NCI-H460 (cell line): ENCODE results near the gene RPH3AL. TPM values are rescaled to one million over a fixed set of nuclear protein-coding genes. Genes with fewer than 3 reads are reported as not detected.

Source experiments
- DNase-seq: peaks from one replicate; pipeline ENCODE4 v3.0.0-alpha.2; 2016; ENCODE audit warnings: low read depth; ENCODE audit errors: extremely low read depth
- total RNA-seq: library from RNA; depleted of rRNA; stranded (reverse); fragments of >200 nt; shearing (Covaris generic); gene quantifications from 2 replicates; pipeline ENCODE4 v1.2.3, GENCODE V29; 2014

RPH3AL gene
- total RNA-seq, 1 experiment from 2014 or later = 34.8 TPM

GRCh38 chr17:266219-266618 is 86.4 kb downstream of the RPH3AL start:
- no peak for DNase-seq

DNA sequence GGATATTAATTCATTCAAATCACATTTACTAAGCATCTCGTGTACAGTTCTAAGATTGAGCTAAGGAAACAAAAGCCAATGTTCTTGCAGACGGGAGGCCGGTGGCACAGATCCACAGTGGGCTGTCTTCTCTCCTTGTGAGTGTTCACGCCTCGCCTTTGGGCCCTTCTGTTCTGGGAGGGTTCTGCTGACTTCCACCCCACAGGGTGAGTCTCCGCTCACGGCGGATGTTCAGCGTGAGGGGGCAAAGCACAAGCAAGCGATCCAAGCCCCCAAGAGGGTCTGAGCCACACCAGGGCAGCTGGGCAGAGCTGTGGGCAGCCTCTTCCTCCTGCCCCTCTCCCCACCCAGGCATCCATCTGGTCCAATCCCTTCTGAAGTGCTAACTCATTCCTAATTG is 86.9 kb downstream of the RPH3AL start:
- DNase-seq = no peak

- DNase-seq = no peak
Measured at GRCh38 chr17:263773-264172, 88.8 kb downstream of the RPH3AL start.

- no peak for DNase-seq
Measured at GRCh38 chr17:263271-263670, 89.3 kb downstream of the RPH3AL start.

- no peak for DNase-seq
Measured at GRCh38 chr17:261635-262034, 91.0 kb downstream of the RPH3AL start.

- no peak for DNase-seq
Measured at GRCh38 chr17:260944-261343, 91.7 kb downstream of the RPH3AL start.

GRCh38 chr17:260031-260791 is 92.4 kb downstream of the RPH3AL start:
- no peak for DNase-seq

GRCh38 chr17:259341-259976 is 93.1 kb downstream of the RPH3AL start:
- no peak for DNase-seq

DNA sequence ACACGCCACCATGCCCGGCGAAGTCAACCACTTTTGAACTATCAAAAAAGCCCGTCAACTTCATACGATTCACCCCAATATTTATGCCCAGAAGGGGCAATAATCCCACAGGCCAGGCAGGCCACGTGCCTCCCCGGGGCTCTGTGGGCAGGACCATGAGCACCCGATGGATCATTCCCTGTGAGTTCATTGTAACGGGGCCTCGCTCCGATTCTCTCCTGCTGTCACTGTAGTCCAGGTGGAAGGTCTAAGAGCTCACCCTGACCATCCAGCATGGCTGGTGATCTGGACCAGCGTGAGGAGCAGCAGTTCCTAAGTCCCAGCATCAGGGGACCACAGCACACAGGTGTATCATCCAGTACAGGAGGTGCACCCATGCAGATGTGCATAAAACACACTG is 93.7 kb downstream of the RPH3AL start:
- DNase-seq = no peak

GRCh38 chr17:258045-258734 is 94.4 kb downstream of the RPH3AL start:
- DNase-seq = no peak

DNA sequence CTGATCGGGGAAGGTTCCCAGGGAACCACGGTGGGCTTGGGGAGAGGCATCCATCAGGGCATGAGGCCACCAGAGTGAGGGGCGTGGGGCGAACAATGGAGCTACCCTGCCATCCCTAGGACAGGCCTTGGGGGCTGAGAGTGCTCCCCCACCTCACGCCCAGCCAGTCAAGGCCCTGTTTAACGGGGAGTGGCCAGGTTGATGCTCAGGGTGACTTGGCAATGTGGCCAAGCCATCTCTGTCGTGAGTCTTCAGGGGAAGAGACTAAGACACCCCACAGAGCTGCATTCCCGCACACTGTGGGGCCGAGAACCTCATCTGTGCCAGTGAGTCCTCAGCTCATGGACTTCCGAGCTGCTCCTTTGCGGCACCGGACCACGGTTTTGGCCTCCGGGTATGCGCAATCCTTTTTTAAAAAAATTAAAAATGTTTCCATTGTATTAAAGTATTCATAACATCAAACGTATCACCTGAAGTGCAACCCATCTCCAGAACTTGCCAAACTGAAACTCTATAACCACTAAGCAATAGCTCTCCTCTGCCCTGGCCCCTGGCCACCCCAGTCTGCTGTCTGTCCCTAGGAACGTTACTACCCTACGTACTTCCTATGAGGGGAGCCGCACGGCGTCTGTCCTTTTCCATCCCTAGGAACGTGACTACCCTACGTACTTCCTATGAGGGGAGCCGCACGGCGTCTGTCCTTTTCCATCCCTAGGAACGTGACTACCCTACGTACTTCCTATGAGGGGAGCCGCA is 99.3 kb downstream of the RPH3AL start:
- DNase-seq = no peak

DNA sequence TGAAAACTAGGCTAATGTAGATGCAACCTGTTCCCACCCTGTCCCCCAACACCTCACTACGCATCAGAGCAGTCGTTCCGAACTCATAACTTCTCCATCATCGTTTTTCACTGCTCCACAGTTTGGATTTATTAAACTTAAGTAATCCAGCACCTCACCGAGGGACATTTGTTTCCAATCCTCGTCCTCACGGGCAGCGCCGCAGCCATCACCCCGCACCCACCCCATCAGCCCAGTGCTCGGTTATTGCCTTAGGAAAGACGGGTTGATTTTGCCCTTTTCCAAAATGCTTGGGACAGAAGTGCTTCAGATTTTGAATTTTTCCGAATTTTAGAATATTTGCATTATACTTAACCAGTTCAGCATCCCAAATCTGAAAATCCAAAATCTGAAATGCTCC is 100.2 kb downstream of the RPH3AL start:
- no peak for DNase-seq

DNA sequence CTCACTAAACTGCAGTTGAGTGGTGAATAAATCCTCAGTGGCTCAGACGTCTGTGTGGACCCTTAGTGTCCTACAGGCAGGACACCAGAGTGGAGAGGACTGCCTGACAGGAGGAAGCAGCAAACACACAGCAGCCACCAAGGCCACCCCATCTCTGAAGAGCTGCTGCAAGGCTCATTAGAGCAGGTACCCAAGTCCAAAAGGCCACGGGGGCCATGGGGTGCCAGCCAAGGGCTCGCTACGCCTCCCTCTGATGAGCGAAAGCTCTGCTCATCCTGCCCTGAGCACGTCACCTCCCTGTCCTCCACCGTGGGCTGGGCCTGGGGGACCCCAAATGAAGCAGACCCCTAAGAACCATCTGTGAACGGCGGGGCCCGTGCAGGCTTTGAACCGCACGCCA is 101.1 kb downstream of the RPH3AL start:
- DNase-seq = no peak

- DNase-seq = no peak
Measured at GRCh38 chr17:250487-251300, 101.9 kb downstream of the RPH3AL start.

DNA sequence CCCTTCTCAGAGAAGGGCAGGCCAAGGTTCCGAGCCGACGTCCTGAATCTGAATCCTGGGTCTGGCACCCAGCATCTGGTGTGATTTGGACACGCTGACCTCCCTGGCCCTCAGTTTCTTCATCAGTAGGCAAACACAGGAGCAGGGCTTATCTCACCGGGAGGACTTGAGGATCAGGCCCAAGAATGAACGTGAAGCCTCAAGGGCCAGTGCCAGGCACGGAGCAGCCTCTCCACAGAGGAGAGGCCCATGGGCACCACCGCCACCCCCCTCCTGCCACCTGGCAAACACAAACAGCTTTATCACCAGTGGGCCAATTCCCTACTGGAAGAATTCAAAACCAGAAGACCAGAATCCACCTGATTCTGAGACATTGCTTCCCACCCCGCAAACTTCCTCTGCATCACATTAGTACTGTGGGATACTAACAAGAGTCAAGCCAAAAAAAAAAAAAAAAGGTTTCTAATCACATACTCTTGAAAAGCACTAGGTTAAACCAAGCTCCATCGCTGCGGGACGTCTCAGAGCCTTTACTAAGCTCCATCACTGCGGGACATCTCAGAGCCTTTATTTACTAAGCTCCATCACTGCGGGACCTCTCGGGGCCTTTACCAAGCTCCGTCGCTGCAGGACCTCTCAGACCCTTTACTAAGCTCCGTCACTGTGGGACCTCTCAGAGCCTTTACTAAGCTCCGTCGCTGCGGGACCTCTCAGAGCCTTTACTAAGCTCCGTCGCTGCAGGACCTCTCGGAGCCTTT is 103.2 kb downstream of the RPH3AL start:
- no peak for DNase-seq

DNA sequence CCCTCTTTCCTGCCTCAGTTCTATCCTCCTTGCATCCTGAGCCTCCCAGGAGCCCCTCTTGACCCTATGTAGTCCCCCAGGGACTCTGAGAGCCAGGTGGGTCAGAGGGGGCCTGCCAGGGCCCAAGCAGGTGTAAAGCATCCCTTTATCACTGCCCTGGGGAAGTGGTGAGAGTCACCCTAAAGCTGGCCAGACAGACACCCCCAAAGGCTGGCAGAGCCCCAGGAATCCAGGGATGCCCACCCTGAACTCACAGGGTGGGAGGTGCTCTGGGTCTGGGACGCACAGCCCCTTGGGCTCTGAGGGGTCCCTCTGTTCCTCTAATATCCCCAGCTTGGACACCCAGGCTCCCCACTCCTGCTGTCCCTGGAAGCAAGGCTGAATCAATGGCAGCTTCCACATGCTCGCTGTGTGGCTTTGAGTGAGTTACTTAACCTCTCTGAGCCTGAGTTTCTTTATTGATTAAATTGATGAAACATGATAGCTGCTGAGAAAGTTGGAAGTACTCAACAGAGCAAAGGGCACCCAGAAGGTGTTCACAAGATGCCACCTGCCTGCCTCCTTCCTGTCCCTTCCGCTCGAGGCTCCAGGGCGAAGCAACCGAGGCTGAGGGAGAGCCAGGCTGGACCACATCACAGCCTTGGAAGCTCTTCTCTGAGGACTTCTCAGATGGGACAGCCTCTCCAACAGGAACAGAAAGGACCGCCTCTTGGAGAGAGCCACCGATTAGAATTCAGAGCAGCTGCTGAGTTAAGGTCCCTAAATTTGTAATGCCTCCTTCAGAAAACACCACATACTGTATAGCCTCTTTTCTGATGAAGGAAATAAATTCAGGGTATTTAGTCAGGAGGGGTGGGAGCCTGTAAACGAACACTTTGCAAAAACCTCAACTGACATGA is 104.0 kb downstream of the RPH3AL start:
- no peak for DNase-seq

DNA sequence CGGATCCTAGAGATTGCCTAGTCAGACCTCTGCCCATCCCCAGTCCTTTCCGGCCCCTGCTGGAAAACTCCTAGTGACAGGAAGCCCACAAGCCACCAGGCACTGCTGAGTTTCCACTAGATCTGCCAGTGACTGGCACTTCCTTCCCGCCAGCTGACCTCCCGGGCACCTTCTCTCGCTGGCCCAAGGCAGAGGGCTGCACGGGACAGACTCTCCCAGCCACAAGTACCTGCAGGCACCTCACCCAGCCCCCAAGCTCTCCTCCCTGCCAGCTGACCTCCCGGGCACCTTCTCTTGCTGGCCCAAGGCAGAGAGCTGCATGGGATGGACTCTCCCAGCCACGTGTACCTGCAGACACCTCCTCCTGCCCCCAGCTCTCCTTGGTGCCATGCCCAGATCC is 104.8 kb downstream of the RPH3AL start:
- DNase-seq = no peak

DNA sequence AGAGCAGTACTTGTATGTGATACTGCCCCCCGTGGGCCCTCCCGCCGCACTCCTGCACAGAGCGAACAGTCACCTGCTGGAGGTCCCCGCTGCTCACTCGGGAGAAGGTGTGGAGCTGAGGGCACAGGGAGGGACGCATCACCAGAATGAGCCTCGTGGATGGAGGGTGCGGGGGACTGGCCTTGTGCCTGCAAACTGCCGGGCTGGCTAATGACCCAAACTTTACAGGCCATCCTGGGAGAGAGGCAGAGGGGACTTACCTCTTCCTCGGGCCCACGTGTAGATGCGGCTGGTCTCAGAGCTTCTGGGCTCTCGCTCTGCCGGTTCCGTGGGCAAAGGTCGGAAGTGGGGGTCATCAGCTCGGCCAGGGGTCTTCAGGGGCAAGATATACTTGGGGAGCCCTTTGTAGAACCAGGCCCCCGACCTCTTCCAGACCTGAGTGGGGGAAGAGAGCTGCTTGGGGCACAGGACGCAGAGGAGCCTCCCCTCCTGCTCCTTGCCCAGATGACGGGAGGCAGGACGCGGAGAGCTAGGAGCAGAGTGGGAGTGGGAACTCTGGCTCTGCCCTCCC is 105.7 kb downstream of the RPH3AL start:
- DNase-seq = no peak
